EL (cell line): ENCODE results near the gene TCP1.
"Not testable (repeated sequence)": the region's sequence is repeated elsewhere in the genome, so short reads cannot be mapped to it uniquely, and the experiment has no call there.

Source experiments
- DNase-seq: peaks from one replicate; pipeline ENCODE4 v3.0.0-alpha.2; 2016

TCP1 gene

DNA sequence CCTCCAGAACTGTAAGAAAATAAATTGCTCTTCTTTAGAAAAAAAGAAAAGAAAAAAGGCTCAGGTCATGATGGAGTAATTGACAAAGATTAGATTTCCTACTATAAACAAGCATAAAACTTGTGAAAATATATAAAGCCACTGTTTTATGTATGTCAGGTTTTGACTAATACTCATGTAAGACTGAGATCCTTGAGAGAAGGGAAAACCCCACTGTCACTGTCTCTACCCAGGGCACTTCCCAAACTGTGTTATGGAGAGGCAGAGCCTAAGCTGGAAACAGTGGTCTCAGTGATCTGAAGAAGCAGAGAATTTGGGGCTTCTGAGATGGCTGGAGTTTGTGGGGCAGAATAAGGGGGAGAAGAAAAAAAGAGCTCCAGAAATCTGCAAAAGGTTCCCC, 19.9 kb downstream of the TCP1 start:
- no peak for DNase-seq

DNA sequence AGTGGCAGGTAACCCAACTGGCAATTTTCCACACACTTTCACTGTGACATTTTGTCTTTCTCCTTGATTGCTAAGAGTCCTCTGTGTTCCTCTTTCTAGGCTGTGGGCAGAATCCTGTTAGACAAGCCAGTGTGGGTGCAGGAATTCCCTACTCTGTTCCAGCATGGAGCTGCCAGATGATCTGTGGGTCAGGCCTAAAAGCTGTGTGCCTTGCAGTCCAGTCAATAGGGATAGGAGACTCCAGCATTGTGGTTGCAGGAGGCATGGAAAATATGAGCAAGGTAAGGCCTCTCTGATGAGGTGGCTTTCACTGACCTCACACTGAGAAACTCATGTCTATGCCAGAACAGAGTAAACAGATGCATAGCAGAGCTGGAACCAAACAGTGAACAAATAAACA, 22.5 kb downstream of the TCP1 start:
- no peak for DNase-seq

DNA sequence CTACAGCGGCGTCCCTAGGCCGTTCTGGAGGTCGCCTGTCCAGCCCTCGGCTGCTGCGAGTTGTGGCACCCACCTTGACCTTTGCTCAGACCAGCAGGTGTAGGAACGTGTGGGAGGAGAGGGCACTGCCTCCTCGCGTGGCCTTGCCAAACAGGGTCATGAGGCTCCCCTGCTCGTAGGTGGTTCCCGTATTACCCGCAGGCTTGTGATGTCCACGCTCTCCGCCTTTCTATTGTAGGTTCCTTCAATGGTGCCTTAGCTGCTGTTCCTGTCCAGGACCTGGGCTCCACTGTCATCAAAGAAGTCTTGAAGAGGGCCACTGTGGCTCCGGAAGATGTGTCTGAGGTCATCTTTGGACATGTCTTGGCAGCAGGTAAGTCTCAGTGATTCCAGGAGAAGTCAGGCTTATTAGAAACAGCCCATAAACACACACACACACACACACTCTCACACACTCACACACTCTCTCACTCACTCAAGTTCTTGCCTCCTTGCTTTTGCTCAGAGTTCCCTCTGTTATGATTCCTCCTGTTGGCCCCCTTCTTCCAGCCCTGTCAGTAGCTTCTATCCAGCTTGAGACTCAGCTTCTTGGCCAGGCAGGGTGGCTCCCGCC, 26.6 kb downstream of the TCP1 start:
- no peak for DNase-seq

DNA sequence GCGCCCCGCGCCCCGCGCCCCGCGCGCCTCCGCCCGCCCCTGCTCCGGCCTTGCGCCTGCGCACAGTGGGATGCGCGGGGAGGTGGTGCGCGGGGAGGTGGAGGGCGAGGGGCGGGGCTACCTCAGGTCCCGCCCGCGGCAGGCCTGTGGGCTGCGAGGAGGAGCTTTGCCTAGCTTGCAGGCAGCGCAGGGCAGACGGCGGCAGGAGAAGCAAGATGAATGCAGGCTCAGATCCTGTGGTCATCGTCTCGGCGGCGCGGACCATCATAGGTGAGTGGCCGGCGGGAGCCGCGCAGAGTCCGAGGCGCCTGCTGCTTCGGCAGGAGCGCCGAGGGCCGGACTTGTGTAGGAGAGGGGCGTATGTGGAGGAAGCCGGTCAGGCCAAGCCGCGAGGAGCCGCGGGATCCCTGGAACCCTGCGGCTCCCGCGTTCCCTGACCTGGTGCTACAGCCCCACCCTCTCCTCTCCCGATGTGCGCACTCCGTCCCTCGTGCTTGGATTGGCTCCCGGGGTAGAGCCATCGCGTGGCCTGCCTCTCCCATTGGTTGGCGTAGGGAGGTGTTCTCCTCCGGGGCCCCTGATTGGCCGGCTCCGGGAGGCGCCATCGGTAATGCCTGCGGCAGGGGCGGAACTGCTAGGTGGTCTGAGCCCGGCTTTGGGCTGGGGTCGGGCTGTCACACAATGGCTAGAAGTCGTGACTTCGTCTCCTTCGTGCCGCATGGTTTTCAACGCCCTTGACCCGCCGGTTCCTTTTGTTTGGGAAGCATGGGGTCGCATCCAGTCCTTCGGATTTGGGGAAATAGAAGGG, 27.3 kb downstream of the TCP1 start, which contains the start of gene ACAT2:
Gene ACAT2, plus strand, starts transcription at position 173 of the 808 bp plus-strand sequence. Its CDS starts 43 bp downstream, at position 216.
- DNase-seq, result peak; percentile 96

DNA sequence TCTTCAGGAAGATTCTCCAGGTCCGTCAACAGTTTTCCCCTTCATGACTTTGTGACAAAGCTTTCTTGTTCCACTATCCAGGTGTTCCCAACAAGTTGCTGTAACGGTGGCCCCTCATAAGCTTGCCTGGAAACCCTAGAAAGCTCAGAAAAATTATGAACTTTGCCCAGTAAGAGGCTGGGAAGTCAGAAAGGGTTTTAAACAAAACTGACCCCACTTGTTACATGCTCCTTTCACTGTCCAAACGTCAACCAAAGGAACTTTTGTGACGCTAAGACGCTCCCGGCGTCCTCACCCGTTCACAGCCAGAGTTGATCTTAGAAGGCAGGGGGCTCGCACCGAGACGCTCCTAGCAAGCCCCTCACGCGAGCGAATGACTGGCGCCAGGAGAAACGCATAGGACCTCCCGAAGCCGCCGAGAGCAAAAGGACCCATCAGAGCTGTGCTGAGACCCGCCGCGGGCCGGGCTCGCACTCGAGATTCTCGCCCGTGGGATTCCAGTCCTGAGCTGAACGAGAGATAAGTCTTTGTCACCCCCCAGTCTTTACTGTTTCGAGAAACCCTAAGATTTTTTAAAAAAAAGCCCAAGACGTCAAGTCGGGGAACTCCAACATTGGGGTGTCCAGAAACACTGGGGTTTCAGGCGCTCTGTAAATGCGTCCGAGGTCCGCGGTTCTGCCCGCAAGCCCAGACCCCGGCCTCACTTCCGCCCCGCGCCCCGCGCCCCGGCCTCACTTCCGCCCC, 28.1 kb downstream of the TCP1 start:
- peak; percentile 14 for DNase-seq

DNA sequence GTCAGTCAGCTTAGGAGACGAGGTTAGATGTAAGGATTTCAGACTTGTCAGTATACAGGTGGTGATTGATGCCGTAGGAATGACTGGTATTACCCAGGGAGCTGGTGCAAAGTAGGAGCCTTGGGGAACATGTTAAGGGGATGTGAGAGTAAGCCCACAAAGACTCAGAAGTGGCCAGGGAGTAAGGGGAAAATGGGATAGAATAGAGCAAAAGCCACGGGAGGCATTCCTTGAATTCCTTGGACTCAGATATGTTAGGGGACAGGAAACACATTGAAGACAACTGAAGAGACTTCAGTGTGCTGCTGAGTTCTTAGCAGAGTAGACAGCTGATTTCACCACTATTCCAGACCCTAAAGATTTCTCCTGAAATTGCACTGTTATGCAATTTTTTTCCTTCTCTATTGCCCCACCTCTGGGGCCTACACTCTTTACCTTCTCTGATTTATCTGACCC, 28.8 kb downstream of the TCP1 start:
- DNase-seq, result peak; percentile 95

DNA sequence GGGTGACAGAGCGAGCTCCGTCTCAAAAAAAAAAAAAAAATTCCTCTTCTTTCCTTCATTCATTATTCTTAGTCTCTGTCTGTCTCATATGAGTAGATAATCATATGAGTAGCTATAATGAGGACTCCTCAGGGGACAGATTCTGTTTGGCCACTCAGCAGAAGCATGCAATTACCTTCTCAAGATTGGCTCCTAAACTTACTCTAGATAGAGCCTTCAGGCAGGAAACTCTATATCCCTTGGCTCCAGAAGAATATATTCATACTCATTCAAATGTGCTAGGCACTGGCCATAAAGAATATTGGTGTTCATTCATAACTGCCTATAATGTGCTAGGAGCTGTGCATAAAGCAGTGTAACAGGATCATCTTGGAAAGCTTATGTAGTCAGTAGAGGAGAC, 29.8 kb downstream of the TCP1 start:
- no peak for DNase-seq

DNA sequence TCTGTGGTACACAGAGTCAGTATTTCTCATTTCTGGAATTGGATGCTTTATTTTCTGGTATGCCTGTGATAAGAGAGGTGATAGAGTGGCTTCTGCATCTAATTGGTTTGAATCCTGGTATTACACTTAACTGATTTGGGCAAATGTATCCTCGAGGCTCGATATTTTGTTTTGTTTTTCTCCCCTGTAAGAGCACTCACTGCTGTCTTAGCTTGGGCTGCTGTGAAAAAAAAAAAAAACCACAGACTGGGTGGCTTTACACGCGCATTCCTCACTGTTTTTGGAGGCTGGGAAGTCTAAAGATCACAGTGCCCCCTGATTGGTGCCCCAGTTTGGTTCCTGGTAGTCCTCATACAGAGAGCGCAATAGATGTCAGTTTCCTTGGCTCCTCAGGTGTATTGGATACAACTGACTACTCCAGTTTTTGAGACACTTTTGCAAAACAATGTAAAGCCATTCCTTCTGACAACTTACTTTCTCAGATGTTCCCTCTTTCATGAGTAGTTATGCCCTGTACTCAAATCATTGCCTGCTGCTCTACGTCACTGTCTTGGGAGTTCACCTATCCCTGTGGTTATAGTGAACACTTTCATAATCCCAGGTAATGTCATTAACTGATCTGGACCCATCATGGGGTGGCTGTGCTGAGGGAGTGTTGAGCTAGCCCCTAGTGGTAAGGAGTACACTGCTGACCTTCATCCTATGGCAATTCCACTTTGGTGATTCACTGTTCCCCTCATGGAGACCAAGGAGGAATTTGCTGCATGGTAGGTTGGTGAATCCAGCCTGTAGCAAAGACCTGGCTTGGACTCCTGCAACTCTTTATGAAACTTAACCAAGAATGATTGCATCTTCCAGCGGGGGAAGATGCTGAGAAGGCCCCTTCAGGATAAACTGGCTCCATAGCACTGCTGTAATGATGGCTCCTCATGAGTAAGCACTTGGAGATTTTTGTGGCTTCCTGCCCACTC, 31.1 kb downstream of the TCP1 start:
- peak; percentile 87 for DNase-seq

DNA sequence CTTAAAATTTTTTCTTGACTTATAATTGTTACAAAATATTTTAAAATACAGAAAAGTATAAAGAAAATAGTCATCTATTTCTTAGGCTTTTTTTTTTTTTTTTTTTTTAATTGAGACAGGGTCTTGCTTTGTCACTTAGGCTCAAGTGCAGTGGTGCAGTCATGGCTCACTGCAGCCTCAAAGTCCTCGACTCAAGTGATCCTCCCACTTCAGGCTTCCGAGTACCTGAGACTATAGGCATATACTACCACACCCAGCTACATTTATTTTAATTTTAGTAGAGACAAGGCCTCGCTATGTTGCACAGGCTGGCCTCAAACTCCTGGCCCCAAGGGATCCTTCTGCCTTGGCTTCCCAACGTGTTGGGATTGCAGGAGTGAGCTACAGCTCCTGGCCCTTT, 32.9 kb downstream of the TCP1 start:
- DNase-seq, result no peak

DNA sequence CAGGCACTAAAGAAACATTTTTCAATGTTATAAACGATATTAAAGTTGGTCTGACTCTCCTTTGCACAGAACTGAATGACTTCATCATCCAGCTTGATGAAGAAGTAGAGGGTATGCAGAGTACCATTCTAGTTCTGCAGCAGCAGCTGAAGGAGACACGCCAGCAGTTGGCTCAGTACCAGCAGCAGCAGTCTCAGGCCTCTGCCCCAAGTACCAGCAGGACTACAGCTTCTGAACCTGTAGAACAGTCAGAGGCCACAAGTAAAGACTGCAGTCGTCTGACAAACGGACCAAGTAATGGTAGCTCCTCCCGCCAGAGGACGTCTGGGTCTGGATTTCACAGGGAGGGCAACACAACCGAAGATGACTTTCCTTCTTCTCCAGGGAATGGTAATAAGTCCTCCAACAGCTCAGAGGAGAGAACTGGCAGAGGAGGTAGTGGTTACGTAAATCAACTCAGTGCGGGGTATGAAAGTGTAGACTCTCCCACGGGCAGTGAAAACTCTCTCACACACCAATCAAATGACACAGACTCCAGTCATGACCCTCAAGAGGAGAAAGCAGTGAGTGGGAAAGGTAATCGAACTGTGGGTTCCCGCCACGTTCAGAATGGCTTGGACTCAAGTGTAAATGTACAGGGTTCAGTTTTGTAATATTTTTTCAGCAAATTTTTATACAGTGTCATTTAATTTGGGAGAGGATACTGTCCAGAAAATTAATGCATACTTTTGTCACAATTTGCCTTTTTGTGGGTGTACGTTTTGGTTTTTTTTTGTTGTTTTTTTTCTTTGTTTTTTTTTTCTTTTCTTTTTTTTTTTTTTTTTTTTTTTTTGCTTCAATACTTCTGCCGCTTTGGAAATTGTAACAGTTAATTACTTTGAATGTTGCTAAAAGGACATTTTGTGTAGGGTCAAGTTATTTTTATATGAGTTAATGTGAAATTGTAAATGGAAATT, 34.2 kb downstream of the TCP1 start:
- DNase-seq, result no peak

DNA sequence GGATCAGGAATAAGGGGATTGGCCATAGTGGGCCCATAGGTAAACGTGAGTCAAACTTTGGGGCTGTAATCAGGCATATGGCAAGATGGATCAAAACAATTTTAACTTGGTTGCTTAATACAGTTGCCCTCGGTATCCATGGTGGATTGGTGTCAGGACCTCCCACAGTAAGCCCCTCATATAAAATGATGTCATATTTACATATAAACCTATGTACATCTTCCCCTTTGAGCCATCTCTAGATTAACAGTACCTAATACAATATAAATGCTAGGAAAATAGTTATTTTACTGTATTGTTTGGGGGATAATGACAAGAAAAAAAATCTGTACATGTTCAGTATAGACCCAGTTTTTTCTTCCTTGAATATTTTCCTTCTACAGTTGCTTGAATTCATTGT, 35.0 kb downstream of the TCP1 start:
- no peak for DNase-seq

DNA sequence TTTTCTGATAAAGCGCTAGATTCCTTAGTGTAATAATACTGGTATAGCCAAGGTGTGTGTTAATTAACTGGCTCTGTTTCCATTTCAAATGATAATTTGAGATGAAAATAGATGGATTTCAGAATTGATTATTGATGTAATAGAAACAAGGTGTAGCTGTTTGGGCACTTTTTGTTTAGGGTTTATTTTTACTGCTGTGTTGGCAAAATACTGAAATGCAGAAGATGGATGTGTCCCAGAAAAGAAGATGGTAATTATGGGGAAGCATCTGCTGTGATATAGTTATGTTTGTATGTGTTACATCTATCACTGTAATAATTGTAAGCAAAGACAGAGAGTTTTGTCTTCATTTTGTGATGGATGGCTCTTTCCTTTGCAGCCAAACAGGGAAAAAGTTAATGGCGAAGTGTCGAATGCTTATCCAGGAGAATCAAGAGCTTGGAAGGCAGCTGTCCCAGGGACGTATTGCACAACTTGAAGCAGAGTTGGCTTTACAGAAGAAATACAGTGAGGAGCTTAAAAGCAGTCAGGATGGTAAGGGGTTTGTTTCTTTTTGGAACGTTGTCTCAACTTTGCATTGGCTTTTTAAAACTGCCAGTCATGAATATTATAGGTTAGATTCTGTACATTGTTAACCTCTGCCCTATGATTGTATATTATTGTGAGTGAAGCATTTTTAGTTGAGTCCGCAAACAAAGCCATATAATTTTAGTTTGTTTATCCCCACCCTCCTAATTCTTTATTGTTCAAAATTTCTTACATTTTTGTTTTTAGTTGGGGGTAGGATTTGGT, 36.1 kb downstream of the TCP1 start:
- no peak for DNase-seq

DNA sequence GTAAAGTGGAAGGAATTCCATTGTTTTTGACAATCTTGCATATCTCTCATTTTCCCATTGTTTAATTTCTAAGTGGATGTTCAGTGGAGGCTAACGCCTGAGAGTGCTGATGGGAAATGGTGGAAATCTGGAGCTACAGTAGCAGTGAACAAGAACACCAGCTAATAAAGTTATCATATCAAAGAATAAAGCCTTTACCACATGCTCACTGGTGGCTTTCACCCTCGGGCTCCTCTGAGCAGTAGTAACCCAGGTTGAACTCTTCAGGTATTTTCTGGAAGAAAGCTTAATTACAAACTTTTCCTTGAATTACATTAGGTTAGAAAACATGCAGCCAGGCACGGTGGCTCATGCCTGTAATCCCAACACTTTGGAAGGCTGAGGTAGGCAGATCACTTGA, 38.0 kb downstream of the TCP1 start:
- DNase-seq, result no peak

DNA sequence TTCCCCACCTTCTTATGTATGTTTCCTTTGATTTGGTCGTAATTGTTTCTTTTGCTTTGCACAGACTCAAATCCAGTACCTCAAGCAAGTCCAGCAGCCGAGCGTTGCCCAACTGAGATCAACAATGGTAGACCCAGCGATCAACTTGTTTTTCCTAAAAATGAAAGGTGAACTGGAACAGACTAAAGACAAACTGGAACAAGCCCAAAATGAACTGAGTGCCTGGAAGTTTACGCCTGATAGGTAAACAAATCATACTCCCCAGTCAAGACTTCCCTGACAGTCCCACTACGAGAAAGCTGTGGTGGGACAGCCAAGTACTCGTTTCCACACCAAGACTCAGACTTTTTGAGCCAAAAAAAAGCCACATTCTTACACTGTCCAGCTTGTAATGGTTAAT, 41.3 kb downstream of the TCP1 start:
- DNase-seq, result not testable (repeated sequence)

DNA sequence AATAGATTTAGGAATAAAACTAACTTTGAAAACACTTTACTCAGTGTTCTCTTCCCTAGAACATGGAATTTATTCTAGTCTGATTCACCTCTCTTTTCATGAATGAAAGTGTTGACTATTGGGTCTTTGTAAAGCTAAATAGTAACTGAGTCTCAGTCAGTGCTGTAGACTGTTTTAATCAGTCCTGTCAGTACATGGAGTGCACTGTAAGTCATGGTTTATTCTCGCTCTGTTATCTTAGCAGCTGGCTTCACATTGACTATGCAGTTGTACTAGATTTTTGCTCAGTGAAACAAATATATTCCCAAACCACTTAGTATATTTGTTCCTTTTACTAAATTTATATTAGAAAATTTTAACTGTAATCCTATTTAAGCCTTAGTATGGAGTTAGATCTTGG, 42.6 kb downstream of the TCP1 start:
- DNase-seq, result no peak

DNA sequence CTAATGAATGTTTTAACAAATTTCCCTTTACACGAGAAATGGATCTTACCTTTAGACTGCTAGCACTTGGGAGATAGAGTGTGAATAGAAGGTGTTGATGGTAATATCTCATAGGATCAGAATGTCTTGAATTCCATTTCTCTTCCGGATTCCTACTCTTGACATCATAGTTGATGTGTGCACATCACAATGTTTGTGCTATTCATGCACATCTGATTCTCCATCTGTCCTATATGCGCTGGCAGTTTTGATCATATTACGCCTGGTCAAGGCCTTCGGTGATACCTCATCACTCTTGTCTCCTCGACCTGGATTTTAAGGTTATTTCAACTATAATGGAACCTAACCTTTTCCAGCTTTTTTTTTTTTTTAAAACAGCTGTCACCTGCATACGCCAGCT, 44.3 kb downstream of the TCP1 start:
- no peak for DNase-seq

DNA sequence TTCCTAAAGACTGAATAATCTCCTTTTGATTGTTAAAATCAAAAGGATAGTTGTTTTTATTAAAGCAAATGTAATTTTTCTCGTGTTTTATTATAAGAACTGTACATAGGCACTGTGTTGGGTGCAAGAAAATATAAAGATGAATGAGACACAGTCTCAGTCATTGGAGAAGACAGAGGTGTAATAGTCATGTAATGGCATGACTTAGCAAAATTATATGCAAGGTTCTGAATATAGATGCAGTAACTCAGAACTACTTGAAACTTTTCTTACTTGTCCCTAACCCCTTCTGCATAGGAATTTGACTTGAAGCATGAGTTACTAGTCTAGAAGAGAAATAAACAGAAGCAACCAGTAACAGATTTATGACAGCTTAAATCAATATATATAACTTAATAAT, 47.2 kb downstream of the TCP1 start:
- DNase-seq, result no peak

DNA sequence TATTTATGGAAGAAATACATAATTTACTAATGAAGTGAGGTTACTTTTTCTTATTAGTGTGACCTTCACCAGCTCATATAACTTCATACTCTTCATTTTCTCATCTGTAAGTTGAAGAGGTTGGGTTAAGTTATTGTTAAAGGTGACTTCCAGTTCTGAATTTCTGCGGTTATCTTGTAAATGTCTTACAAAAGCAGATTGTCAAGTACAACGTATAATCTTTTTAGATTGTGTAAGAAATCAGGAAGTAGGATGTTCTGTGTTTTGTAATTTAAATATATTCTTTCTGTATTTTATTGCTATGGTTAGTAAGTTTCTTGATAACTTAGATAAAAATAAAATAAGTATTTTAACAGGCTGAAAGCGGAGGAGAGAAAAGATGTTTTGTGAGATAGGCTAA, 50.1 kb downstream of the TCP1 start:
- no peak for DNase-seq

DNA sequence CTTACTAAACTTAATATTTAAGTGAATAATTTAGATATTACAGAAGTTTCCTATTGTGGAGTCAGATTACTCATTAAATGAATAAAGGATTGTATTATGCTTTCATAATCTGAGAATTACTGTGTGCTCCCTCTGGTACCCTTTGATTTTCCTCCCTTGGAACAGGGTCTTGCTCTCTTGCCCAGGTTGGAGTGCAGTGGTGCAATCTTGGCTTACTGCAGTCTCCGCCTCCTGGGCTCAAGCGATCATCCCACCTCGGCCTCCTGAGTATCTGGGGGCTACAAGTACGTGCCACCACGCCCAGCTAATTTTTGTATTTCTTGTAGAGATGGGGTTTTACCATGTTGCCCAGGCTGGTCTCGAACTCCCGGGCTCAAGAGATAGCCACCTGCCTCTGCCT, 52.5 kb downstream of the TCP1 start:
- DNase-seq, result no peak

DNA sequence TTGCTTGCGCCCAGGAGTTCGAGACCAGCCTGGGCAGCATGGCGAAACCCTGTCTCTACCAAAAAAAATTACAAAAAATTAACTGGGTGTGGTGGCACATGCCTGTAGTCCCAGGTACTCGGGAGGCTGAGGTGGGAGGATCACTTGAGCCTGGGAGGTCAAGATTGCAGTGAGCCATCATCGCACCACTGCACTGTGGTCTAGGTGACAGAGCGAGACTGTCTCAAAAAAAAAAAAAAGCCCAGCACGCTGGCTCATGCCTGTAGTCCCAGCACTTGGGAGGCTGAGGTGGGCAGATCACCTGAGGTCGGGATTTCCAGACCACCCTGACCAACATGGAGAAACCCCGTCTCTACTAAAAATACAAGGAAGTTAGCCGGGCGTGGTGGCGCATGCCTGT, 56.0 kb downstream of the TCP1 start:
- not testable (repeated sequence) for DNase-seq

DNA sequence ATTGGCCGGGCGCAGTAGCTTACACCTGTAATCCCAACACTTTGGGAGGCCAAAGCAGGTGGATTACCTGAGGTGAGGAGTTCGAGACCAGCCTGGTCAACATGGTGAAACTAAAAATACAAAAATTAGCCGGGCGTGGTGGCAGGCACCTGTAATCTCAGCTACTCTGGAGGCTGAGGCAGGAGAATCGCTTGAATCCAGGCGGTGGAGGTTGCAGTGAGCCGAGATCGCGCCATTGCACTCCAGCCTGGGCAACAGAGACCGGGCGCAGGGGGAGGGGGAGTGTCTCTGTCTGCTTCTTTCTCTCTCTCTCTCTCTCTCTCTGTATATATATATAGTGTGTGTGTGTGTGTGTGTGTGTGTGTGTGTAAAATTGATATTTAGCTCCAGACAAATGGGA, 56.9 kb downstream of the TCP1 start:
- not testable (repeated sequence) for DNase-seq
